HG02938 (cell line): ENCODE data around the gene RPS23.

Experiments used
- ATAC-seq: cut with Tn5 transposase; IDR thresholded peaks from one replicate; pipeline ENCODE4 v1.9.1; 2021; ENCODE audit warnings: mild to moderate bottlenecking, moderate library complexity; ENCODE audit not compliant: unreplicated experiment

Gene RPS23

GRCh38 chr5:82246960-82247574 lies 31.1 kb downstream of the RPS23 start:
- ATAC-seq, result no peak

- ATAC-seq, result no peak
Measured at GRCh38 chr5:82244854-82245635, 33.1 kb downstream of the RPS23 start.

GRCh38 chr5:82244151-82244550 lies 34.0 kb downstream of the RPS23 start:
- ATAC-seq, result no peak

GRCh38 chr5:82234885-82235284 lies 43.3 kb downstream of the RPS23 start:
- ATAC-seq, result no peak

GRCh38 chr5:82225525-82226172 lies 52.5 kb downstream of the RPS23 start:
- peak; percentile 81 for ATAC-seq
